Memory B cell (primary cell): ENCODE results near the gene ARAP3.
A peak's percentile ranks its signal among the peaks of the same experiment; 100 is the strongest.
"Not testable (repeated sequence)": the region's sequence is repeated elsewhere in the genome, so short reads cannot be mapped to it uniquely, and the experiment has no call there.

Experiments
- ATAC-seq: fragments of 150-1000 bp; cut with Tn5 transposase; 2 replicates; pipeline ENCODE4 v1.10.0; 2021; ENCODE audit warnings: low read depth, mild to moderate bottlenecking, moderate library complexity
- DNase-seq, 2 donors: peaks; one replicate each; pipeline ENCODE4 v3.0.0; 2022; ENCODE audit warnings: low spot score in 2 of 2
- H3K27ac Mint-ChIP-seq: one replicate; pipeline ENCODE4 v1.8.0; 2022; ENCODE audit warnings: mild to moderate bottlenecking, moderate library complexity, mixed read lengths
- H3K27me3 Mint-ChIP-seq: one replicate; pipeline ENCODE4 v1.8.0; 2022; ENCODE audit warnings: mixed read lengths
- H3K36me3 Mint-ChIP-seq: one replicate; pipeline ENCODE4 v1.8.0; 2022; ENCODE audit warnings: mild to moderate bottlenecking, mixed read lengths
- H3K4me1 Mint-ChIP-seq: one replicate; pipeline ENCODE4 v1.8.0; 2022; ENCODE audit warnings: mixed read lengths
- H3K4me3 Mint-ChIP-seq: one replicate; pipeline ENCODE4 v1.8.0; 2022; ENCODE audit warnings: mild to moderate bottlenecking, moderate library complexity, mixed read lengths
- H3K9me3 Mint-ChIP-seq: one replicate; pipeline ENCODE4 v1.8.0; 2022; ENCODE audit warnings: mixed read lengths

Gene ARAP3

GRCh38 chr5:141615991-141616720 is 65.9 kb downstream of the ARAP3 start:
- H3K4me3 Mint-ChIP-seq = peak overlapping the region; percentile 97
- DNase-seq (no peak), ATAC-seq (no peak)
- peaks cover 7% of the 10 kb centered on the region for H3K36me3 Mint-ChIP-seq
- H3K27ac Mint-ChIP-seq = peak overlapping the region; percentile 97
- H3K27me3 Mint-ChIP-seq = no peaks in the 10 kb centered on the region
- peaks cover 51% of the 10 kb centered on the region for H3K4me1 Mint-ChIP-seq
- H3K9me3 Mint-ChIP-seq = no peaks in the 10 kb centered on the region

- H3K36me3 Mint-ChIP-seq = peaks cover 9% of the 10 kb centered on the region
- H3K27ac Mint-ChIP-seq = no peak overlapping the region
- DNase-seq = no peak
- H3K4me1 Mint-ChIP-seq = peaks cover 56% of the 10 kb centered on the region
- no peak overlapping the region for H3K4me3 Mint-ChIP-seq
- H3K27me3 Mint-ChIP-seq = no peaks in the 10 kb centered on the region
- no peak for ATAC-seq
- H3K9me3 Mint-ChIP-seq = no peaks in the 10 kb centered on the region
Measured at GRCh38 chr5:141613344-141613743, 68.7 kb downstream of the ARAP3 start.

- Mint-ChIP-seq H3K9me3 (no peaks in the 10 kb centered on the region), H3K36me3 (peaks cover 6% of the 10 kb centered on the region), H3K4me1 (peaks cover 47% of the 10 kb centered on the region), H3K27ac (no peak overlapping the region), H3K4me3 (no peak overlapping the region), H3K27me3 (no peaks in the 10 kb centered on the region)
- no peak for ATAC-seq
- no peak for DNase-seq
Measured at GRCh38 chr5:141611289-141611688, 70.7 kb downstream of the ARAP3 start.

- H3K4me1 Mint-ChIP-seq = peaks cover 49% of the 10 kb centered on the region
- not testable (repeated sequence) for H3K36me3 Mint-ChIP-seq, H3K9me3 Mint-ChIP-seq, ATAC-seq, DNase-seq, H3K27me3 Mint-ChIP-seq, H3K4me3 Mint-ChIP-seq, H3K27ac Mint-ChIP-seq
Measured at GRCh38 chr5:141609921-141610320, 72.1 kb downstream of the ARAP3 start.

GRCh38 chr5:141609044-141609443 is 73.0 kb downstream of the ARAP3 start:
- peaks cover 6% of the 10 kb centered on the region for H3K36me3 Mint-ChIP-seq

GRCh38 chr5:141608557-141608956 is 73.5 kb downstream of the ARAP3 start:
- no peak for DNase-seq
- Mint-ChIP-seq H3K9me3 (no peaks in the 10 kb centered on the region), H3K27me3 (no peaks in the 10 kb centered on the region), H3K27ac (peak overlapping the region; percentile 72), H3K4me3 (no peak overlapping the region), H3K36me3 (peaks cover 6% of the 10 kb centered on the region), H3K4me1 (peaks cover 56% of the 10 kb centered on the region)
- no peak for ATAC-seq

More at GRCh38 chr5:141609044-141609443, 73.0 kb downstream of the ARAP3 start:
- H3K27me3 Mint-ChIP-seq = no peaks in the 10 kb centered on the region
- ATAC-seq = no peak
- DNase-seq = no peak
- peaks cover 54% of the 10 kb centered on the region for H3K4me1 Mint-ChIP-seq
- H3K4me3 Mint-ChIP-seq = no peak overlapping the region
- H3K27ac Mint-ChIP-seq = no peak overlapping the region
- no peaks in the 10 kb centered on the region for H3K9me3 Mint-ChIP-seq

- Mint-ChIP-seq H3K27ac (peak overlapping the region; percentile 72), H3K9me3 (no peaks in the 10 kb centered on the region), H3K4me1 (peaks cover 54% of the 10 kb centered on the region), H3K4me3 (no peak overlapping the region), H3K27me3 (no peaks in the 10 kb centered on the region), H3K36me3 (peaks cover 6% of the 10 kb centered on the region)
- DNase-seq (no peak), ATAC-seq (no peak)
Measured at GRCh38 chr5:141608046-141608445, 74.0 kb downstream of the ARAP3 start.

GRCh38 chr5:141605523-141606277 is 76.3 kb downstream of the ARAP3 start:
- ATAC-seq (peak; percentile 100), DNase-seq (peak; percentile 35 to 61)
- H3K36me3 Mint-ChIP-seq = peaks cover 2% of the 10 kb centered on the region
- peak overlapping the region; percentile 76 for H3K27ac Mint-ChIP-seq
- H3K4me3 Mint-ChIP-seq = peak overlapping the region; percentile 45
- no peaks in the 10 kb centered on the region for H3K9me3 Mint-ChIP-seq
- no peaks in the 10 kb centered on the region for H3K27me3 Mint-ChIP-seq
- peaks cover 45% of the 10 kb centered on the region for H3K4me1 Mint-ChIP-seq

GRCh38 chr5:141603923-141604717 is 77.9 kb downstream of the ARAP3 start:
- Mint-ChIP-seq H3K9me3 (no peaks in the 10 kb centered on the region), H3K4me3 (peak overlapping the region; percentile 67), H3K4me1 (peaks cover 48% of the 10 kb centered on the region), H3K27me3 (no peaks in the 10 kb centered on the region), H3K36me3 (peaks cover 2% of the 10 kb centered on the region), H3K27ac (peak overlapping the region; percentile 70)
- DNase-seq (no peak), ATAC-seq (no peak)
